AG09319 (cell line): ENCODE data around the gene ZBTB20.
"Not testable (repeated sequence)": the region's sequence is repeated elsewhere in the genome, so short reads cannot be mapped to it uniquely, and the experiment has no call there.

Experiments used
- DNase-seq: peaks from one replicate; pipeline ENCODE4 v3.0.0-alpha.2; 2010; ENCODE audit warnings: low read depth; ENCODE audit errors: extremely low read depth
- TF ChIP-seq, protein P1 (sequence below): IDR thresholded peaks from 2 replicates; pipeline ENCODE4 v1.5.1; 2011; ENCODE audit warnings: low read depth, mild to moderate bottlenecking, inconsistent platforms, low read length, moderate library complexity

Gene ZBTB20

DNA sequence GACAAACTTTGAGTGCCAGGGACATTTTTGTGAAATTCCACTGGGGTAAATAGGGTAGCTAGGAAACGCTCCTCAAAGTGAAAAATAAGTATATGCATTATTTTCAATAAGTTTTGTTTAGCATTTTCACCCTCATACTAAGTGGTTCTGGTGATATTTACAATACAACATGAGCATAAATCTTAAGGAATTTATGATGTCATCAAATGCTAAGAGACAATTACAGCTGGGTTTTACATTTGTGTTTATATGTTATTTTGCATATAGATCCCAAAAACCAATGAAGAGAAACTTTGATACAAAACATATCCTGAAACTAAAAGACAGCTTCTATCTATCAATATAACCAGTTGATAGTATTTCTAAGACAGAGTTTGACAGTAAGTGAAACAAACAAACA lies 323.1 kb downstream of the ZBTB20 start:
- TF ChIP-seq, protein P1, sequence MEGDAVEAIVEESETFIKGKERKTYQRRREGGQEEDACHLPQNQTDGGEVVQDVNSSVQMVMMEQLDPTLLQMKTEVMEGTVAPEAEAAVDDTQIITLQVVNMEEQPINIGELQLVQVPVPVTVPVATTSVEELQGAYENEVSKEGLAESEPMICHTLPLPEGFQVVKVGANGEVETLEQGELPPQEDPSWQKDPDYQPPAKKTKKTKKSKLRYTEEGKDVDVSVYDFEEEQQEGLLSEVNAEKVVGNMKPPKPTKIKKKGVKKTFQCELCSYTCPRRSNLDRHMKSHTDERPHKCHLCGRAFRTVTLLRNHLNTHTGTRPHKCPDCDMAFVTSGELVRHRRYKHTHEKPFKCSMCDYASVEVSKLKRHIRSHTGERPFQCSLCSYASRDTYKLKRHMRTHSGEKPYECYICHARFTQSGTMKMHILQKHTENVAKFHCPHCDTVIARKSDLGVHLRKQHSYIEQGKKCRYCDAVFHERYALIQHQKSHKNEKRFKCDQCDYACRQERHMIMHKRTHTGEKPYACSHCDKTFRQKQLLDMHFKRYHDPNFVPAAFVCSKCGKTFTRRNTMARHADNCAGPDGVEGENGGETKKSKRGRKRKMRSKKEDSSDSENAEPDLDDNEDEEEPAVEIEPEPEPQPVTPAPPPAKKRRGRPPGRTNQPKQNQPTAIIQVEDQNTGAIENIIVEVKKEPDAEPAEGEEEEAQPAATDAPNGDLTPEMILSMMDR, result no peak
- no peak for DNase-seq

DNA sequence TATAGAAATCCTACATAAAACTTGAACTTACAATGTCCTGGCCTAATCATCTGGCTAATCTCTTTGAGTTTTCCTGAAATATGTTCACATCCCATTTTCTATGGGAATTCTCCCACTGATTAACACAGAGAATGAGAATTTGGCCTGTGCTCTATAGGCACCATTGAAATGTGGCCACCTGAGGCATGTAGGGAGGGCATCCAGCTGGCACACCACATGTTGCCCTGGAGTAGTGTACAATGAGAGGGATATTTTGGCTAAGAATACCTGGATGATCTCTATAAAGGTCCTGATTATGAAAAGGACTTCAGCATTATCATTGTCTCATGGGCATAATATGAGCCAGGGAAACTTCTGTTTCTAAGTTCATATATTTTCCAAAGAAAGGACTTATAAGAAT lies 324.0 kb downstream of the ZBTB20 start:
- DNase-seq, result no peak
- TF ChIP-seq, protein P1, result no peak

DNA sequence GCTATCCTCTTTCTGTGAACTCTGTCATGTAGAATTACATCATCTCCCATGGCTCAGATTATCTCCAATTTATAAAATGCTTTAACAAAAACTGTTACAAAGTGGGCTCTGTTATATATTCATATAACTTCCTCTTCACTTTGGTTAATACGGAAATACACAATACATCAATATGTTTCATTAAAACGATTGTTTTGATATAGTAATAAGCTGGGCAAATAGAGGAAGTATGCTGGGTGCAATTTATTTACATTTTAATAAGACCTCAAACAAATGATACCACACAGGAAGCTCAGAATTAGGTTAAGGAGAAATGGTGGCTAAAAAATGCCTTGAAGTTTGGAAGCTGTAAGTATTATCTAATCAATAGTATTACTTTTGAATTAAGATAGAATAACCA lies 331.0 kb downstream of the ZBTB20 start:
- TF ChIP-seq, protein P1, result no peak
- DNase-seq, result no peak

DNA sequence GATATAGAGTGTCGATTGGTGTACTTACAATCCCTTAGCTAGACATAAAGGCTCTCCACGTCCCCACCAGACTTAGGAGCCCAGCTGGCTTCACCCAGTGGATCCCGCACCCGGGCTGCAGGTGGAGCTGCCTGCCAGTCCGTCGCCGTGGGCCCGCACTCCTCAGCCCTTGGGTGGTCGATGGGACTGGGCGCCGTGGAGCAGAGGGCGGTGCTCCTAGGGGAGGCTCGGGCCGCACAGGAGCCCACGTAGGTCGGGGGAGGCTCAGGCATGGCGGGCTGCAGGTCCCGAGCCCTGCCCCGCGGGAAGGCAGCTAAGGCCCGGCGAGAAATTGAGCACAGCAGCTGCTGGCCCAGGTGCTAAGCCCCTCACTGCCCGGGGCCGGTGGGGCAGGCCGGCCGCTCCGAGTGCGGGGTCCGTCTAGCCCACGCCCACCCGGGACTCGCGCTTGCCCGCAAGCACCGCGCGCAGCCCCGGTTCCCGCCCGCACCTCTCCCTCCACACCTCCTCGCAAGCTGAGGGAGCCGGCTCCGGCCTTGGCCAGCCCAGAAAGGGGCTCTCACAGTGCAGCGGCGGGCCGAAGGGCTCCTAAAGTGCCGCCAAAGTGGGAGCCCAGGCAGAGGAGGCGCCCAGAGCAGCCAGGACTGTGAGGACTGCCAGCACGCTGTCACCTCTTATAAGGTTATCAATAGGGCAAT lies 334.4 kb downstream of the ZBTB20 start:
- DNase-seq, result not testable (repeated sequence)

DNA sequence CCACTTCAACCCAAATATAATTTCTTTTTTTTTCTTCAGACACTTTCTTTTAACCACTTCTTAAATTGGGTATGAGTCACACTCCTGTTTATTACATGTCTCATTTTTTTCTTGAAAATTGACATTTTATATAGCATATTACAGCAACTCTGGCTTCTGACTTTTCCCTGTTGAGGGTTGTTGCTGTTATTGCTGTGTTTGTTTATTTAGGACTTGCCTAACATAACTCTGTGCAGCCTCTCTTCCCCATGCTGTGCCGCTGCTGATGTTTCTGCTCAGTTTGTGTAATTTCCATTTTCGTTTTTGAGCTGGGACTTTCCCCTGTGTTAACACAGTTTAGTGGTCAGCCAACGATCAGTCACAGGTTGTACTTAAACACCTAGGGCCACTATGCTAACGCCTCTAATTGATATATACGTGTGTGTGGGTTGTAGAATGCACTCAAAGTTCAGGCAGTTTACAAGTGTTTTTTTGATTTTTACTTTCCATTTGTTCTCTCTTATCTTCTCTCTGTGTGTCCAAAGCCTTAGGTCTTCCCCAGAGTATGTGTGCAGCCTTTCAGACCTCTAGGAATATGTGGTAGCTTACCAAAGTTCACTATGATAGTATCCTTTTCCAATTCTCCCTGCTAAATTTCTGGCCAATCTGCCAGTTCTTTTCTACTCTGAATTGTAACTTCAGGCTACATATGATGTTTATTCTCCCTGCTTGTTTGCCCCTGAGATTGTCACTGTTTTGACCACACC lies 337.2 kb downstream of the ZBTB20 start:
- TF ChIP-seq, protein P1, result no peak
- no peak for DNase-seq

DNA sequence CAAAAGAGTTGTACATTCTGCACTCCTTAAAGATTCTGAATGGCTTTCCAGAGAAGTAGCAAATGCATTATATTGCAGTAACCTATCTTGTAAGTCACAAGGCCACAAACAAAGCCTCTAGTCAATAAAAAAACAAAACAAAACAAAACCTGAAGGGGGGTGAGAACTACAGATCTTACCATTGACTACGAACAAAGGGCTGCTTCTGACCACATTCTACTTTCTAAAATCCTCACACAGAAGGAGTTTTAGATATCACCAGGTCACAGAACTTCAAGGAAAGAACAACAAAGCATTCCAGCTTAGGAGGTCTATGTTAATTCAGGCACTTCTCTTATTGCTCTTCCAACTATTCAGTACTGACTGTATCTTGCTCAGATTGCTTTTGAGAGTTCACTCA lies 343.0 kb downstream of the ZBTB20 start:
- TF ChIP-seq, protein P1, result no peak
- DNase-seq, result no peak

DNA sequence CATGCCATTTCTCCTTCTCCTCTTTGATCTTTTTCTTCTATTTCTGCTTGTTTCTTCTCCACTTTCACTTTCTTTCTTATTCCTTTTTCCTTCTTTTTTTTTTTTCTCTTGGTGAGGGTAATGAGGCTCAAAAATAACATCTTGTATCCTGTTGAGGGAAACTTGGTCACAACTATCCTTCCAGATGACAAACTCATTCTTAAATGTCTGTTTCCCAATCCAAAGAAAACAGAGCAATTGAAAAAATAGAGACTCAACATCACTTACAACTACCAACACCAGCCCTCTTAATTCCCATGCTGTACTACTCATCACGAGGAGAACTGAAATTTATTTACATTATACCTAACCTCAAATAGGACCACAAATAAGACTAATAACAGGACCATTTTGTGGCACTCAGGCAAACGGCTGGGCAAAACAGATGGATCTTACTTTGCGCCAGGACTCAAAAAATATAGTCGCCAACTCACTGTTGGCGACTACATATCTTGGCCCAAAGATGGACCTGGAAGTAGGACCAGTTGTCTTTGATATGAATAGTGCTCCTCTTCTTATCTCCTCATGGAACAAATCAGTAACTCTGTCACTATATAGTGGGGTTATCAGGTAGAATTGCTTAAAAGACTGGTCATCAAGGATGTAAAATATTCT lies 343.9 kb downstream of the ZBTB20 start:
- TF ChIP-seq, protein P1, result no peak
- DNase-seq, result no peak
